Activated CD4-positive, alpha-beta T cell treated with anti-CD3 and anti-CD28 coated beads, Interleukin-2, amount 50 U/mL, for 24 hours (primary cell): Measurements from ENCODE around the gene COPRS.

Source experiments
- DNase-seq, 2 donors: peaks; one replicate each; pipeline ENCODE4 v3.0.0-alpha.2; 2020; ENCODE audit warnings: low read depth in 1 of 2, low spot score in 1 of 2

The COPRS gene

GRCh38 chr17:31858642-31859486, at the start of gene COPRS:
COPRS (minus strand) TSS chr17:31859244; CDS start chr17:31859199, 45 bp downstream.
- DNase-seq: peak; percentile 58 to 65

DNA sequence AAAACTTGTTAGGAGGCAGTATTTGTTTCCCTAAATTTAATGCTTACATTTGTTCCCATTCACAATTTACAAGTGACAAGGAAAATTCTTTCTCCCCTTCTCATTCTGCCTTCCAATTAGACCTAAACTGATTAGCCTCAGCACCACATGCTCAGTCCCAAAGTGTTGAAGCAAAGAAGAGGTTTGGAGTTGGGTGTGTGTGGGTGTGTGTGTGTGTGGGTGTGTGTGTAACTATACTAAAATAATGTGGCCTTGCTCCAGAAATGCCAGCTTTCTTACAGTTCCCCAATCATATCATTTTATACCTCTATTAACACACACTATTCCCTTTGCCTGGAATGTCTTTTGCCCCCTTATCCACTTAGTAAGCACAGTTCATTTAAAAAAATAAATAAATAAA, 49.3 kb upstream of the COPRS start:
- no peak for DNase-seq

- DNase-seq: no peak
These were observed 48.4 kb upstream of the COPRS start for GRCh38 chr17:31907342-31907962.

DNA sequence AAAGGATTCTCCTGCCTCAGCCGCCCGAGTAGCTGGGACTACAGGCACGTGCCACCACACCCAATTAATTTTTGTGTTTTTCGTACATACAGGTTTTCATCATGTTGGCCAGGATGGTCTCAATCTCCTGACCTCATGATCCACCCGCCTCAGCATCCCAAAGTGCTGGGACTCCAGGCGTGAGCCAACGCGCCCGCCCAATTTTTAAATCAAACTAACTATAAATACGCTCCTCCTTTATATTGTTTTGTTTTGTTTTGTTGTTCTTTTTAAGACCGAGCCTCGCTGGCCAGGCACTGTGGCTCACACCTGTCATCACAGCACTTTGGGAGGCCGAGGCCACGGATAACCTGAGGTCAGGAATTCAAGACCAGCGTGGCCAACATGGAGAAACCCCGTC, 44.4 kb upstream of the COPRS start:
- DNase-seq: no peak

DNA sequence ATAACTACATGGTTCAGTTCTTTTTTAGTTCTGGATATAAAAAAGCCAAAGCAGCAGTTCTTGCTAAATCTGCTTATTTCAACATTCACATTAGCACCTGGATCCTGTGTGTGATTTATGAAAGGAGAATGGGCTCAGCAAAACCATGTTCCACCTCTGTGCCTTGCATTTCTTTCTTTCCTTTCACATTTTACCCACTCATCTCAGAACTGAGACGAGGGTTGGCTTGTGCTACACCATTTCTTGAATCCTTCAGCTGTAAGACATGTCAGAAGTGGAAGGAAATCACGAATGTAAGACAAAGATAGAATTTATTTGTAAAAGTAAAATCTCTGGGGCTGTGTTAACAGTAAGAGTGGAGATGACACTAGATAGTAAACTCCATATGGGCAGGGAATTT, 43.6 kb upstream of the COPRS start:
- DNase-seq: no peak

DNA sequence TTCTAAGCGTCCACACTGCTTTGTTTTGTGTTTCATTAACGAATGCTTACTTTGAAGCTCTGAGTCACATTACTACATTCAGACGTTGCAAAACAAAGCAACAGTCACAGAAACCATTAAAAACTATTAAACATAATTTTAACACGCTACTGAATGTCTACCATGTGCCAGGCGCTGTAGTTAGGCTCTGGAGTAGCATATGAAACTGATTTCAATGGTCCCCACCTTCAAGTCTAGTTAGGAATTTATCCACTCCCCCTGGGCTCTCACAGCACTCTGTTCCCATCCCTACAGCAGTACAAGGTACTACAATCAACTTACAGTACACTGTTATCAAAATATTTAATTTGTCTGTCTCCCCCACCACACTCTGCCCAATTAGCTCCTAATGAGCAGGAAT, 41.8 kb upstream of the COPRS start:
- DNase-seq: no peak

DNA sequence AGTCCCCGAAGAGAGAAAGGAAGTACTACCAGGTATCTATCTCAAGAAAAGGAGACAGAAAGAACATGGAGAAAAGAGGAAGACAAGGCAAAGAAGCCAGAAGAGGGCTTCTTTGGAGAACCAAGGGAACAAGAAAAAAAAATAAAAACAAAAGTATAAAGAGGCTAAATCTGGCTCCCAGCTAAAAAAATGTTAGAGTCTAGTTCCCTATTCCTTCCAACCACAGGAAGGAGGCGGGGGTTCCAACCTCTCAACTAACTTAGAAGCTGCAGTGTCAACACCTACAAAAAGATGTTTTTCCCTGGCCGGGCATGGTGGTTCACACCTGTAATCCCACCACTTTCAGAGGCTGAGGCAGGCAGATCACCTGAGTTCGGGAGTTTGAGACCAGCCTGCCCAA, 29.1 kb upstream of the COPRS start:
- no peak for DNase-seq

DNA sequence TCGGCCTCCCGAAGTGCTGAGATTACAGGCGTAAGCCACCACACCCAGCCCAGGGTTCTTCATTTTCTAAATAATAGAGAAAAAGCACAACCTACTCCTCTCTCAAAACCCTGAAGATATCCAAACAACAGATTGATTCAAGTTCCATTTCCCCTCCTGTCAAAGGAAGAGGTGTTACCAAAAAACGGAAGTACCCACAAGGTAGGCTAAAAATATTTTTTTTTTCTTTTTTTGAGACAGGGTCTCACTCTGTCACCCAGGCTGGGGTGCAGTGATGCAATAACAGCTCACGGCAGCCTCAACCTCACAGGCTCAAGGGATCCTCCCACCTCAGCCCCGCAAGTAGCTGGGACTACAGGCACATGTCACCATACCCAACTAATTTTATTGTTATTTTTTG, 23.5 kb upstream of the COPRS start:
- no peak for DNase-seq

- no peak for DNase-seq
These were observed 21.3 kb upstream of the COPRS start for GRCh38 chr17:31880311-31880710.

DNA sequence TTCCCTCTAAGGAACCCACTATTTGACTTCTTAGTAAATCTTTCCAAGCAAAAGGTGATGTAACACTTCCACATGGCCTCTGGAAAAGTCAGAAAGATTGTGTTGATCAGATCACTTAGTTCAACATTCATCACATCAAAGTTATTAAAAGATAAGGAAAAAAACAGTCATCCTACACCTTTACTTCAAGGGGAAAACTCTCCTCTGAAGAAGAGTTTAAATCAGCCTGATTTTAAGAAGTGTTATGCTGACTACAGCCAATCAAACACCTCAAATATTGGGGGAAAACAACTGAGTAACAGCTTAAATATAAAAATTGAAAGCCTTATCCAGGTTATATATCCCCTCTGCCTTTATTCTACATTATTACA, 19.6 kb upstream of the COPRS start:
- DNase-seq: no peak

DNA sequence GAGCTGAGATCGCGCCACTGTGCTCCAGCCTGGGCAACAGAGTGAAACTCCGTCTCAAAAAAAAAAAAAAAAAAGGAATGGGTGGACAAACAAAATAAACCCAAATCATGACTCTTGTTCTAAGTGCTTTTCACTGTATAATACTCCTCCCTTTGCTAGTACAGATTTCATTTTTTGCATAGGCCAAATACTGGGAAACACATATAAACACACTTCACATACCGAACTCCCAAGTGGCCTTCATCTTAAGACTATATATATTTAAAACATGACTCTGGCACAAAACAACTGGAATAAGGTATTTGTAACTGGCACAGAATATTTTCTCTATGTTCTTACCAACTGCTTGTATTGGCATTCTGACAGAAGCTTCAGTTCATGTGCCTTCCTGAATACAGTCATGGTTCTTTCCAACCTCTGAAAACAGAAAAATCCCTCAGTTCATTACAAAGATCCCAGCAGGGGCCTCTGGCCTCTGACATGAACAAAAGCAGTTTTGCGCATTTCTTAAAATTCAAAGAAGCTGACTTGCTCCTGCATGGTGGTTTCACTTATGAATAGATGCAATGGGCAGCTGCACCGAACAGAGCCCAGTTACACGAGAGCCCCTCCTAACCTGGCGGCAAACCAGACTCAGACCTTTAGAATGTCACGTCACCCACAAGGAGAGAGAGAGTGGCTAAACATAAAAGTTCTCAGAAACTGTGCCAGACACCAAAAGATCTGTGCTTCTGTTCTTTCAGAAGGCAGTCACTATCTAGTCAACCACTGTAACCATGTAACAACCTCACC, 19.1 kb upstream of the COPRS start:
- DNase-seq: peak in 1 of 2 donors; percentile 18

DNA sequence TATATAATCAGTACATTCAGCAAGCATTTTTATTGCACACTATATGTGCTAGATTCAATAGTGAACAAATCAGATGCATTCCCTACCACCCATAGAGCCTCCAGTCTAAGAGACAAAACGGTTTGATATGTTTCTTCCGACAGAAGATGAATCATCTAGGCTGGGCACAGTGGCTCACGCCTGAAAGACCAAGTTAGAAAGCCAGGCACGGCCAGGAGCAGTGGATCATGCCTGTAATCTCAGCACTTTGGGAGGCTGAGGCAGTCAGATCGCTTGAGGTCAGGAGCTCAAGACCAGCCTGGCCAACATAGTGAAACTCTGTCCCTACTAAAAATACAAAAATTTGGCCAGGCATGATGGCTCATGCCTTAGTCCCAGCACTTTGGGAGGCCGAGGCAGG, 18.3 kb upstream of the COPRS start:
- no peak for DNase-seq

DNA sequence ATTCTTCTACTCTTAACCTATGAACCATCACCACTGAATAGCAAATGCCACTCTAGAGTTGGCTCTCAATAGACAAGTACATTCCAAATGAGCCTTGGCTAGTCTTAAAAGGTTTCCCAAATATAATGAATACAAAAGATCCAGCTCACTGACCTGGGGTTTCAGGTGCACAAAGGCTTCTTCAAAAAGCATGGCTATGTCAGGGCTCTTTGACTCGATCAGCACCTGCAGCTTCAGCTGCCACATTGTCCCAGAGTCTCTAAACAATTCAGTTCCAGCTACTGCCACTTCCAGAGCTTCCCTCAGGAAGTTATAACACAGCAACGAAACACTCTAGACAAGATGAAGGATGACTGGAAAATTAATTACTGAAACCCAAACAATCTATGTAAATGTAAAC, 16.0 kb upstream of the COPRS start:
- DNase-seq: no peak

- no peak for DNase-seq
These were observed 10.9 kb upstream of the COPRS start for GRCh38 chr17:31869797-31870568.

DNA sequence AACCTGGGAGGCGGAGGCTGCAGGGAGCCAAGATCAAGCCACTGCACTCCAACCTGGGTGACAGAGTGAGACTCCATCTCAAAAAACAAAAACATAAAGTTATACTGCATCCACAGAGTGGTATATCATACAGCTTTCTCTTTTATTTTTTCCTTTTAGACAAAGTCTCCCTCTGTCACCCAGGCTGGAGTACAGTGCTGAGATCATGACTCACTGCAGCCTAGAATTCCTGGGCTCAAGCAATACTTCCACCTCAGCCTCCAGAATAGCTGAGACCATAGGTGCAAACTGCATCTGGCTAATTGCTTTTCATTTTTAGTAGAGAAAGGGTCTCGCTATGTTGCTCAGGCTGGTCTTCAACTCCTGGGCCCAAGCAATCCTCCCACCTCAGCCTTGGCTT, 10.0 kb upstream of the COPRS start:
- no peak for DNase-seq

DNA sequence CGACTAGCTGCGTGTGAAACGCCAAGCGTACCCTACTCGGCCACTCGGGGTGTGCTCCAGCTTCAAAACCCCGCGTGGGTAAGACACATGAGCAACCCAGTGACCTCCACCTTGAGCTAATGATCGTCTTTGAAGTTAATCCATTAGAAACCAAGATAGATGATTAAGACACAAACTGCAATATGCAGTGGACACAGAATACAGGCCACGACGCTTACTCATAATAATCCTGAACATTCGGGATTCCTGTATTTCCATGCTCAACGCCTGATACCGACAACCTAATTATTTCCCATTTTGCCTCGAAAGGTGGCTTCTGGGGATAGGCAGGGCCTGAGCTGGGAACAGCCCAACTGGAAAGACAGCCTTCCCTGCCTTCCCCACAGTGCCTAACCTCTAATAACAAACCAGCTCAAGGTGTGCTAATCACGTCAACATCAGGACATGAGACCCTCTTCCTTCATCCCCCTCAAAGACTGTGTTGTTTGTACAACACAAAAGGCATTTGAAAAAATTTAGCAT, 504 bp upstream of the COPRS start:
- no peak for DNase-seq

GRCh38 chr17:31857920-31858641, 963 bp downstream of the COPRS start:
- no peak for DNase-seq

GRCh38 chr17:31856750-31857149, 2.3 kb downstream of the COPRS start:
- no peak for DNase-seq

DNA sequence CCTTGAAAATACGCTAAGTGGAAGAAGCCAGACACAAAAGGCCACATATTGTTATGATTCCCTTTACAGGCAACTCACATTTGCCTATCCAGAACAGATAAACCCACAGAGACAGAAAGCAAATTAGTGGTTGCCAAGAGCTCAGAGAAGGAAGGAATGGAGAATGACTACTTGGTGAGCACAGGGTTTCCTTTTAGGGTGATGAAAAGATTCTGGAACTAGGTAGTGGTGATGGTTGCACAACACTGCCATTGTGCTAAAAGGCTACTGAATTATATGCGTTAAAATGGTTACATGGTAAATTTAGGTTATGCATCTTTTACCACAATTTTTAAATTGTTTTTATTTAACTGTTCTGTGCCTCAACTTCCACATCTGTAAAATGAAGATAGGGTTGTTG, 4.4 kb downstream of the COPRS start:
- DNase-seq: no peak

DNA sequence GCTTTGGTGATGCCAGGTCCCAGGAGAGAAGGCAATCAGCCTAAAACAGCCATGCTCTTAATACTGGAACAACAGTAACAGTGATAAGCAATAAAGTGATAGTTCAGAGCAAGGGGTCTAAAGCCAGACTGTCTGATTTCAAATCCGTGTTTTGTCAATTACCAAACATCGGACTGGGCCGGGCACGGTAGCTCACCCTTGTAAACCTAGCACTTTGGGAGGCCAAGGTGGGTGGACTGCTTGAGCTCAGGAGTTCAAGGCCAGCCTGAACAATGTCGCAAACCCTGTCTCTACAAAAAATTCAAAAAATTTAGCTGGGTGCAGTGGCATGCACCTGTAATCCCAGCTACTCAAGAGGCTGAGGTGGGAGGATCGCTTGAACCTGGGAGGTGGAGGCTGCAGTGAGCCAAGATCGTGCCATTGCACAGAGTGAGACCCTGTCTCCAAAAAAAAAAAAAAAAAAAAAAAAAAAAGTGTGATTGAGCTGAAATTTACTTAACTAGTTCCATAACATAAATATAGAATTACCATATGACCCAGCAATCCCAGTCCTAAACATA, 5.1 kb downstream of the COPRS start:
- no peak for DNase-seq
